ENCODE results near the gene NLGN3. TPM values are rescaled to one million over a fixed set of nuclear protein-coding genes. Genes with fewer than 3 reads are reported as not detected.

NLGN3 gene
- total RNA-seq, 1 experiment from 2014 or later, result 0.28 TPM

GRCh38 chrX:71170660-71171059 is 26.0 kb downstream of the NLGN3 start:
- no TSS peak for BruUV-seq (replicated peaks)
- Histone ChIP-seq H3K36me3 (ENCODE audit: control insufficient read depth, insufficient read depth, low read length) (no peaks in the 10 kb centered on the region), H3K27me3 (ENCODE audit: control insufficient read depth, insufficient read depth, low read length) (no peaks in the 10 kb centered on the region), H3K27ac (ENCODE audit: low read length) (no peak overlapping the region), H3K4me3 (ENCODE audit: low read depth in 2 of 2, low read length in 2 of 2) (no peak overlapping the region), H3K4me1 (ENCODE audit: control insufficient read depth, insufficient read depth, low read length) (no peaks in the 10 kb centered on the region), H3K9me3 (ENCODE audit: control insufficient read depth, insufficient read depth, low read depth, low read length) (no peaks in the 10 kb centered on the region)
- intact Hi-C loops (cut with micrococcal nuclease; ENCODE audit: unreplicated experiment), result no loop called here
- in situ Hi-C loops (cut with HindIII; ENCODE audit: low pct_unique_long_range_greater_than_20kb, low sequenced_read_pairs), result no loop called here
- DNase-seq (ENCODE audit: low read depth, low spot score), result no peak
- ChIA-PET POLR2A (no interaction called here), CTCF (no interaction called here)
- TF ChIP-seq POLR2AphosphoS5 (IDR thresholded peaks at IDR 0.05; ENCODE audit: low read depth, low read length), result no peak
- no peak for ATAC-seq

DNA sequence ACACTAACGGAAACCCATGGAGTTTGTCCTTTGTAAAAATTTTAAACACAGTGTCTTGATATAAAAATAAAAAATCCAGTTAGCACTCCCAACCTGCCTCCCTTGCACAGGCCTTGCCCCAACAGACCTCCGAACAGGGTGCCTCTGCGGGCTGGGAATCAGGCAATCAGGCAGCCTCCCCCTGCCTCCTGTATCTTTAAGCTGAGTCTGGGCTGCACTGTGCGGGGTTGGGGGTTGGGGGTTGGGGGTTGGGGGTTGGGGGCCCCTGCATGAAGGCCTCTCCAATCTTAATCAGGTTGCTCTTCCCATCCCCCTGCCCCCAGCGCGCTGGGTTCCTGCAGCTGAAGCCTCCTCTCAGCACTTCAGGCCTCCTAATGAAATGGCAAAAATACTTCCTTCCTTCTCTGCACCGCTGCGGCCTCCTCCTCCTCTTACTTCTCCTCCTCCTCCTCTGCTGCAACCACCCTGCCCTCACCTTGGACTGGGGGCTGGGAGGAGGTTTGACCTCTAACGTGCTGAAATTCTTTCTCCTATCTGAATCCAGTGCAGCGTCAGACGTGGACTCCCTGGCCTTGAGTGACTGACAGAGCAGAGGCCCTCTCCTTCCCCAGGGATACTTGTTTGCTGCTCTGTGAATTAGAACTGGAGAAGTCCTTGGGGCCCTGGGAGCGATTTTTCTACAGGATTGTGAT is 26.6 kb downstream of the NLGN3 start:
- ChIA-PET POLR2A (no interaction called here), CTCF (no interaction called here)
- TF ChIP-seq SIN3A (IDR thresholded peaks at IDR 0.05; ENCODE audit: borderline replicate concordance, insufficient read depth, low read depth, low read length), result no peak
- TF ChIP-seq, protein P1, sequence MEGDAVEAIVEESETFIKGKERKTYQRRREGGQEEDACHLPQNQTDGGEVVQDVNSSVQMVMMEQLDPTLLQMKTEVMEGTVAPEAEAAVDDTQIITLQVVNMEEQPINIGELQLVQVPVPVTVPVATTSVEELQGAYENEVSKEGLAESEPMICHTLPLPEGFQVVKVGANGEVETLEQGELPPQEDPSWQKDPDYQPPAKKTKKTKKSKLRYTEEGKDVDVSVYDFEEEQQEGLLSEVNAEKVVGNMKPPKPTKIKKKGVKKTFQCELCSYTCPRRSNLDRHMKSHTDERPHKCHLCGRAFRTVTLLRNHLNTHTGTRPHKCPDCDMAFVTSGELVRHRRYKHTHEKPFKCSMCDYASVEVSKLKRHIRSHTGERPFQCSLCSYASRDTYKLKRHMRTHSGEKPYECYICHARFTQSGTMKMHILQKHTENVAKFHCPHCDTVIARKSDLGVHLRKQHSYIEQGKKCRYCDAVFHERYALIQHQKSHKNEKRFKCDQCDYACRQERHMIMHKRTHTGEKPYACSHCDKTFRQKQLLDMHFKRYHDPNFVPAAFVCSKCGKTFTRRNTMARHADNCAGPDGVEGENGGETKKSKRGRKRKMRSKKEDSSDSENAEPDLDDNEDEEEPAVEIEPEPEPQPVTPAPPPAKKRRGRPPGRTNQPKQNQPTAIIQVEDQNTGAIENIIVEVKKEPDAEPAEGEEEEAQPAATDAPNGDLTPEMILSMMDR (IDR thresholded peaks at IDR 0.05), result no peak
- TF ChIP-seq REST (IDR thresholded peaks at IDR 0.05; ENCODE audit: insufficient read depth in 1 of 2, low read depth in 2 of 2, low read length in 1 of 2), result no peak
- no peak for TF ChIP-seq TCF7L2 (IDR thresholded peaks at IDR 0.05; ENCODE audit: low read depth, low read length)
- no peak for TF ChIP-seq POLR2AphosphoS5 (IDR thresholded peaks at IDR 0.05; ENCODE audit: low read depth, low read length)
- H3K36me3 ChIP-seq (ENCODE audit: control insufficient read depth, insufficient read depth, low read length), result no peaks in the 10 kb centered on the region
- H3K4me1 ChIP-seq (ENCODE audit: control insufficient read depth, insufficient read depth, low read length), result no peaks in the 10 kb centered on the region
- H3K27ac ChIP-seq (ENCODE audit: low read length), result no peak overlapping the region
- in situ Hi-C loops (cut with HindIII; ENCODE audit: low pct_unique_long_range_greater_than_20kb, low sequenced_read_pairs) (no loop called here), intact Hi-C loops (cut with micrococcal nuclease; ENCODE audit: unreplicated experiment) (no loop called here)
- no peak for DNase-seq (ENCODE audit: low read depth, low spot score)
- ATAC-seq, result no peak
- no TSS peak for BruUV-seq (replicated peaks)
- H3K27me3 ChIP-seq (ENCODE audit: control insufficient read depth, insufficient read depth, low read length), result no peaks in the 10 kb centered on the region
- no peak overlapping the region for H3K4me3 ChIP-seq (ENCODE audit: low read depth in 2 of 2, low read length in 2 of 2)
- no peaks in the 10 kb centered on the region for H3K9me3 ChIP-seq (ENCODE audit: control insufficient read depth, insufficient read depth, low read depth, low read length)

GRCh38 chrX:71173440-71173839 is 28.8 kb downstream of the NLGN3 start:
- DNase-seq (ENCODE audit: low read depth, low spot score) (no peak), ATAC-seq (no peak)
- H3K36me3 ChIP-seq (ENCODE audit: control insufficient read depth, insufficient read depth, low read length), result no peaks in the 10 kb centered on the region
- H3K9me3 ChIP-seq (ENCODE audit: control insufficient read depth, insufficient read depth, low read depth, low read length), result no peaks in the 10 kb centered on the region
- H3K27me3 ChIP-seq (ENCODE audit: control insufficient read depth, insufficient read depth, low read length), result no peaks in the 10 kb centered on the region
- ChIA-PET POLR2A (interaction anchor here (0.6 kb wide), 1 partner anchor 134 kb away, joined by 3 read pairs; no protein-coding TSS in a partner anchor), CTCF (no interaction called here)
- TF ChIP-seq POLR2AphosphoS5 (IDR thresholded peaks at IDR 0.05; ENCODE audit: low read depth, low read length) (no peak), SIN3A (IDR thresholded peaks at IDR 0.05; ENCODE audit: borderline replicate concordance, insufficient read depth, low read depth, low read length) (no peak), REST (IDR thresholded peaks at IDR 0.05; ENCODE audit: insufficient read depth in 1 of 2, low read depth in 2 of 2, low read length in 1 of 2) (no peak), TCF7L2 (IDR thresholded peaks at IDR 0.05; ENCODE audit: low read depth, low read length) (no peak)
- TF ChIP-seq, protein P1 (IDR thresholded peaks at IDR 0.05), result no peak
- in situ Hi-C loops (cut with HindIII; ENCODE audit: low pct_unique_long_range_greater_than_20kb, low sequenced_read_pairs), result no loop called here
- no peaks in the 10 kb centered on the region for H3K4me1 ChIP-seq (ENCODE audit: control insufficient read depth, insufficient read depth, low read length)
- H3K27ac ChIP-seq (ENCODE audit: low read length), result no peak overlapping the region
- intact Hi-C loops (cut with micrococcal nuclease; ENCODE audit: unreplicated experiment), result no loop called here
- no peak overlapping the region for H3K4me3 ChIP-seq (ENCODE audit: low read depth in 2 of 2, low read length in 2 of 2)
- BruUV-seq (replicated peaks), result no TSS peak

Measured in Panc1 (cell line).